Tibial artery (tissue), 4 donors: ENCODE data around the gene SDK1.

ENCODE experiments used
- DNase-seq, 2 donors: peaks; one replicate each; pipeline ENCODE4 v3.0.0-alpha.2; 2019
- H3K27ac ChIP-seq, 2 donors: fragments of 200-600 bp; sonication (generic) in 1 of 2; 1 replicate in 1 of 2; 2 replicates in 1 of 2; pipeline ENCODE4 v1.5.1; 2018 to 2019; ENCODE audit warnings: mild to moderate bottlenecking in 1 of 2
- H3K27me3 ChIP-seq, 2 donors: fragments of 200-600 bp; sonication (generic) in 1 of 2; one replicate each; pipeline versions ENCODE4 v1.5.1 to v1.6.0; 2016 to 2019
- H3K36me3 ChIP-seq, 3 donors: fragments of 200-600 bp; sonication (generic) in 2 of 3; one replicate each; pipeline ENCODE4 v1.5.1; 2016 to 2019; ENCODE audit warnings: mild to moderate bottlenecking in 2 of 3
- H3K4me1 ChIP-seq, 4 donors: fragments of 200-600 bp; sonication (generic) in 2 of 4; 1 replicate in 3 of 4; 2 replicates in 1 of 4; pipeline ENCODE4 v1.5.1; 2016 to 2019
- H3K4me3 ChIP-seq, 2 donors: fragments of 200-600 bp; sonication (generic) in 1 of 2; 1 replicate in 1 of 2; 2 replicates in 1 of 2; pipeline ENCODE4 v1.5.1; 2018 to 2019; ENCODE audit warnings: mild to moderate bottlenecking in 2 of 2
- H3K9me3 ChIP-seq, 3 donors: fragments of 200-600 bp; sonication (generic) in 1 of 3; one replicate each; pipeline ENCODE4 v1.5.1; 2016 to 2019
- intact Hi-C: fragments of 100-400 bp; cut with DNase I; formaldehyde crosslinking; loops from one replicate; pipeline ENCODE4 v1.15.0; 2023; ENCODE audit warnings: low total_unique reads
- TF ChIP-seq, protein P1 (sequence below), 2 experiments: fragments of 200-600 bp in 1 of 2; fragments of 450-650 bp in 1 of 2; IDR thresholded peaks; one replicate each; pipeline ENCODE4 v1.5.1; 2017 to 2019; ENCODE audit warnings: antibody characterized with exemption in 2 of 2, mild to moderate bottlenecking in 1 of 2, moderate library complexity in 1 of 2

The SDK1 gene

DNA sequence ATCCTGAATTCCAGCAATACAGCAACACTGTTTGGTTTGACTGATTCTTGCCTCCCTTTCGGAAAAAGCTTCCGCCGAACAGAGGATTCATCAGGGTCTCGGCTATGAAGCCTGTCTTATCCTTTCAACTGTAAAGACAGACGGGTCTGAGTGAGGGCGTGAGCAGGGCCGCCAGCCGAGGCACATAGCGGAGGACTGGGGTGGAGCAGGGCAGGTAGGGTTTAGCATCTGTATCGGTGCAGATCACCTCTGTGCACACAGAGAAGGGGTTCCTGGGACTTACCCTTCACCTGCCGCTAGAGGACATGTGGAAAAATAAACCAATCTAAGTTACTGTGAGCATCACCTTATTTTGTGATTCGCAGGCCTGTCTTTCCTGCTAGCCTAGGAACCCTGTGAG lies 724.2 kb downstream of the SDK1 start:
- H3K36me3 ChIP-seq = peaks cover 6 to 20% (median 12%) of the 10 kb centered on the region in 3 donors
- TF ChIP-seq, protein P1, sequence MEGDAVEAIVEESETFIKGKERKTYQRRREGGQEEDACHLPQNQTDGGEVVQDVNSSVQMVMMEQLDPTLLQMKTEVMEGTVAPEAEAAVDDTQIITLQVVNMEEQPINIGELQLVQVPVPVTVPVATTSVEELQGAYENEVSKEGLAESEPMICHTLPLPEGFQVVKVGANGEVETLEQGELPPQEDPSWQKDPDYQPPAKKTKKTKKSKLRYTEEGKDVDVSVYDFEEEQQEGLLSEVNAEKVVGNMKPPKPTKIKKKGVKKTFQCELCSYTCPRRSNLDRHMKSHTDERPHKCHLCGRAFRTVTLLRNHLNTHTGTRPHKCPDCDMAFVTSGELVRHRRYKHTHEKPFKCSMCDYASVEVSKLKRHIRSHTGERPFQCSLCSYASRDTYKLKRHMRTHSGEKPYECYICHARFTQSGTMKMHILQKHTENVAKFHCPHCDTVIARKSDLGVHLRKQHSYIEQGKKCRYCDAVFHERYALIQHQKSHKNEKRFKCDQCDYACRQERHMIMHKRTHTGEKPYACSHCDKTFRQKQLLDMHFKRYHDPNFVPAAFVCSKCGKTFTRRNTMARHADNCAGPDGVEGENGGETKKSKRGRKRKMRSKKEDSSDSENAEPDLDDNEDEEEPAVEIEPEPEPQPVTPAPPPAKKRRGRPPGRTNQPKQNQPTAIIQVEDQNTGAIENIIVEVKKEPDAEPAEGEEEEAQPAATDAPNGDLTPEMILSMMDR (IDR thresholded peaks at IDR 0.05) = no peak
- no peaks in the 10 kb centered on the region for H3K27me3 ChIP-seq
- no peaks in the 10 kb centered on the region for H3K9me3 ChIP-seq
- H3K4me3 ChIP-seq = no peak overlapping the region
- DNase-seq = no peak
- H3K27ac ChIP-seq = peak overlapping the region; percentile 74 to 83
- intact Hi-C loops = no loop called here
- H3K4me1 ChIP-seq = peaks cover 0 to 25% (median 4%) of the 10 kb centered on the region in 4 donors

DNA sequence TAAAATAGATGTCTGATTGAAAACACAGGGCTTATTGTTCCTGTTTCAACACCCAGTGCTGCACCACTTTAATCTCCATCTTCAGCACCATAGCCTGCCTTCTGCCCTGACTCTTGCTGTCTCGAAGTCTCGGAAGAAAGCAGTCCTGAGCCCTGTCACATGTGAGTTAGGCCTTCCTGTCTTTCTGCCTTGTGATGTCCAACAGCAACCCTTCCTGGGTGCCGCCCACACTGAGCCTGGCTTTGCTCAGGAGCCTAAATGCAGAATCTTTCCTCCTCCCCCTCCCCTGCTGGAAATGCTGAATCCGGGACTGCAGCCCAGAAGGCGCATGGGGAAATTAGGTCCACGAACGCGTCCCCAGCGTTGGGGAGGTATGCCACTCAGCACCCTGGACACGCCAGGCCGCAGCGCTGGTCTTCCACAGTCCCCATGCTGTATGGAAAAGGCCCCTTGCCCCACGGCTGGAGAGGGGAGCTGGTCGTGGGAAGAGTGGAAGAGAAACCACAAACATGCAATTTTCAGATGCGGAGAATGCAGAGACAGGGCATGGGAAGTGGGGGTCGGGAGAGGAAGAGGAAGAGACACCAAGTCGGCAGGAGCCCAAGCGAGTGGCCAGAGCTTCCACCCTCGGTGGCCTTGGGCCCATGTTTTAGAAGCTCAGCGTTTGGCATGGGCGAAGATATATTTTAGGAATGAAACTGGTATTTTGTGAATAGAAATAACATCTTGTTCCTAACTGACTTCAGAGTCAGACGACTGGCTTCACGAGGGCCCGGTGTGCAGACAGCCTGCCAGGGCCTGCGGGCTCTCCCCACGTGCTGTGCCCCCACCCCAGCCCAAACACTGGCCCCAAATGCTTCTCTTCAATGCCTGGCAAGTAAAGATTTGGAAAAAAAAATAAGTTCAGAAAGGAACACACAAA lies 724.9 kb downstream of the SDK1 start:
- Histone ChIP-seq H3K4me1 (peaks cover 0 to 25% (median 4%) of the 10 kb centered on the region in 4 donors), H3K4me3 (peak overlapping the region; percentile 4 to 20), H3K27ac (peak overlapping the region; percentile 74 to 83), H3K27me3 (no peaks in the 10 kb centered on the region), H3K9me3 (no peaks in the 10 kb centered on the region), H3K36me3 (peaks cover 4 to 13% (median 5%) of the 10 kb centered on the region in 3 donors)
- TF ChIP-seq, protein P1 (IDR thresholded peaks at IDR 0.05) = no peak
- DNase-seq = peak in 1 of 2 donors; percentile 76
- intact Hi-C loops = no loop called here

DNA sequence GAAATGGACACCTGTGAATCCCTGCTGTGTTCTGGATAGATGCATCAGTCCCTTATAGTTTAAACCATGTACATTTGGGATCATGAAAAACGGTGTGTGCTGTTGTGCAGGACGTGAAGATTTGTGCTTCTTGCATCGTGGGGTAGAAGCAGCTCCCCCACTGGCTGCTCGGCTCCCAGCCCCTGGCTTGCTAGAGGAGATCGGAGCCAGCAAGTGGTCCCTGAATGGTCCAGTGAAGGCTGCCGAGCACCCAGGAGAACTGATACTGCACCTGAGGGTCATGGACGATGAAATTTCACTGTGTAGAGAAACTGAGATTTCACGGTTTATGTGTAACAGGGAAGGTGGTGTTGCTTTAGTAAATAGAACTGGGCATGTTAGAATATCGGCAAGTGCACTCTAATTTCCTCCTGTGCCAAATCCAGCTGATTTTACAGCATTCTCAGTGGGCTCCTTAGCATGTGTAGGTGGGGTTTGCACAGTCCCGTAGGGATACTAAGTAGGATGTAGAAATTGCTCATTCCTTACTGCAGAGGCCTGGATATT lies 726.0 kb downstream of the SDK1 start:
- H3K36me3 ChIP-seq = peaks cover 0 to 7% (median 4%) of the 10 kb centered on the region in 3 donors
- intact Hi-C loops = no loop called here
- no peak for DNase-seq
- no peak overlapping the region for H3K4me3 ChIP-seq
- peak overlapping the region; percentile 74 to 83 for H3K27ac ChIP-seq
- H3K27me3 ChIP-seq = no peaks in the 10 kb centered on the region
- H3K9me3 ChIP-seq = no peaks in the 10 kb centered on the region
- peaks cover 0 to 25% (median 4%) of the 10 kb centered on the region in 4 donors for H3K4me1 ChIP-seq
- TF ChIP-seq, protein P1 (IDR thresholded peaks at IDR 0.05) = no peak

DNA sequence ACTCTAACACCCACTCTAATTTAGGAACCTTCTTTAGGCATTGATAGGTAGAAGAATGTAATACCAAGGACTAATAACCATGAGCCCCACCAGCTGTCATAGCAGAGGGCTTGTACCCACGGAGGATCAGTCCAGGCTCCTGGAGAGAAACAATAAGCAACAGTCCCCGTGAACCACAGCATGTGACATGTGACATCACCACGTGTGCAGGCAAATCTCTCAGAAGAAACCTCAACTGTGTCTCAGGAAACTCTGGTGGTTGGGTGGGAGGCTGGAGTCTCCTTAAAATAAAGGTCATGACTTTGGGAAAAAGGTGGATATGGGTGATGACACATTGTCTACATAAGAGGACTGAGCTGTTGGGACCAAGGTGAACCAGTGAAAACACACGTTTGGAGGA lies 727.2 kb downstream of the SDK1 start:
- TF ChIP-seq, protein P1 (IDR thresholded peaks at IDR 0.05) = no peak
- H3K36me3 ChIP-seq = peaks cover 0 to 7% (median 4%) of the 10 kb centered on the region in 3 donors
- intact Hi-C loops = no loop called here
- no peak for DNase-seq
- H3K27me3 ChIP-seq = no peaks in the 10 kb centered on the region
- no peaks in the 10 kb centered on the region for H3K9me3 ChIP-seq
- H3K4me1 ChIP-seq = peaks cover 0 to 25% (median 4%) of the 10 kb centered on the region in 4 donors
- H3K27ac ChIP-seq = no peak overlapping the region
- H3K4me3 ChIP-seq = no peak overlapping the region

GRCh38 chr7:4029941-4030340 lies 728.9 kb downstream of the SDK1 start:
- DNase-seq = no peak
- H3K27me3 ChIP-seq = no peaks in the 10 kb centered on the region
- intact Hi-C loops = no loop called here
- H3K36me3 ChIP-seq = peaks cover 0 to 7% (median 4%) of the 10 kb centered on the region in 3 donors
- peaks cover 0 to 25% (median 4%) of the 10 kb centered on the region in 4 donors for H3K4me1 ChIP-seq
- H3K9me3 ChIP-seq = no peaks in the 10 kb centered on the region
- TF ChIP-seq, protein P1 (IDR thresholded peaks at IDR 0.05) = no peak
- no peak overlapping the region for H3K27ac ChIP-seq
- H3K4me3 ChIP-seq = no peak overlapping the region
